SK-N-SH treated with all-trans-retinoic acid at 6 μM for 48 hours (cell line): ENCODE data around the gene XAGE3.

Source experiments
- ARNTL ChIP-seq: fragments of 450-650 bp; formaldehyde crosslinking; IDR thresholded peaks from 2 replicates; pipeline ENCODE4 v1.5.0; 2020; ENCODE audit warnings: low read depth, mild to moderate bottlenecking, moderate library complexity, borderline replicate concordance
- BACH2 ChIP-seq: fragments of 250-450 bp; sonication (Bioruptor Pico); IDR thresholded peaks from 2 replicates; pipeline ENCODE4 v1.9.0; 2021; ENCODE audit warnings: mild to moderate bottlenecking, borderline replicate concordance
- CSRNP3 ChIP-seq: fragments of 250-450 bp; sonication (Bioruptor Pico); IDR thresholded peaks from 2 replicates; pipeline ENCODE4 v1.5.1; 2021; ENCODE audit warnings: mild to moderate bottlenecking, moderate library complexity
- PATZ1 ChIP-seq: fragments of 250-450 bp; sonication (Bioruptor Pico); IDR thresholded peaks from 2 replicates; pipeline ENCODE4 v1.8.0; 2020; ENCODE audit warnings: mild to moderate bottlenecking, moderate library complexity, borderline replicate concordance
- POU6F1 ChIP-seq: fragments of 250-450 bp; sonication (Bioruptor Pico); IDR thresholded peaks from 2 replicates; pipeline ENCODE4 v1.8.0; 2021; ENCODE audit warnings: low read depth, mild to moderate bottlenecking, moderate library complexity, borderline replicate concordance
- PPARA ChIP-seq: fragments of 250-450 bp; sonication (Bioruptor Pico); IDR thresholded peaks from 2 replicates; pipeline ENCODE4 v1.5.0; 2020; ENCODE audit warnings: mild to moderate bottlenecking, borderline replicate concordance
- SNAI2 ChIP-seq: fragments of 250-450 bp; sonication (Bioruptor Pico); IDR thresholded peaks from 2 replicates; pipeline ENCODE4 v1.5.0; 2020; ENCODE audit warnings: mild to moderate bottlenecking, moderate library complexity
- TCF4 ChIP-seq: fragments of 250-450 bp; sonication (Bioruptor Pico); IDR thresholded peaks from 2 replicates; pipeline ENCODE4 v1.8.0; 2021; ENCODE audit warnings: mild to moderate bottlenecking, moderate library complexity, borderline replicate concordance
- ZFP3 ChIP-seq: fragments of 250-450 bp; sonication (Bioruptor Pico); IDR thresholded peaks from 2 replicates; pipeline ENCODE4 v1.5.0; 2020; ENCODE audit warnings: mild to moderate bottlenecking, moderate library complexity
- ZFP30 ChIP-seq: fragments of 450-650 bp; formaldehyde crosslinking; IDR thresholded peaks from 2 replicates; pipeline ENCODE4 v1.5.0; 2022; ENCODE audit warnings: mild to moderate bottlenecking, moderate library complexity
- ZNF565 ChIP-seq: fragments of 450-650 bp; formaldehyde crosslinking; conservative IDR thresholded peaks from 2 replicates; pipeline ENCODE4 v1.5.0; 2020; ENCODE audit warnings: low read depth, mild to moderate bottlenecking, moderate library complexity
- ZNF70 ChIP-seq: fragments of 450-650 bp; formaldehyde crosslinking; IDR thresholded peaks from 2 replicates; pipeline ENCODE4 v1.5.0; 2020; ENCODE audit warnings: mild to moderate bottlenecking, moderate library complexity

GRCh38 chrX:52867610-52868348 lies at the start of gene XAGE3:
- no peak for TF ChIP-seq SNAI2 (CRISPR knock-in tag)
- no peak for TF ChIP-seq PATZ1 (CRISPR knock-in tag)
- no peak for TF ChIP-seq ZFP30 (CRISPR knock-in tag)
- no peak for TF ChIP-seq CSRNP3
- TF ChIP-seq POU6F1 (CRISPR knock-in tag) = no peak
- no peak for TF ChIP-seq TCF4 (CRISPR knock-in tag)
- TF ChIP-seq ARNTL (CRISPR knock-in tag) = no peak
- TF ChIP-seq ZFP3 (CRISPR knock-in tag) = no peak
- TF ChIP-seq ZNF70 (CRISPR knock-in tag) = no peak
- TF ChIP-seq PPARA (CRISPR knock-in tag) = no peak
- TF ChIP-seq BACH2 = no peak
- TF ChIP-seq ZNF565 (CRISPR knock-in tag) = no peak
